ENCODE data around the gene FKRP. TPM values are rescaled to one million over a fixed set of nuclear protein-coding genes. Genes with fewer than 3 reads are reported as not detected.
"Not testable (repeated sequence)": the region's sequence is repeated elsewhere in the genome, so short reads cannot be mapped to it uniquely, and the experiment has no call there.

The FKRP gene
- total RNA-seq, 1 donor from 2014 or later, result 35.5 TPM

DNA sequence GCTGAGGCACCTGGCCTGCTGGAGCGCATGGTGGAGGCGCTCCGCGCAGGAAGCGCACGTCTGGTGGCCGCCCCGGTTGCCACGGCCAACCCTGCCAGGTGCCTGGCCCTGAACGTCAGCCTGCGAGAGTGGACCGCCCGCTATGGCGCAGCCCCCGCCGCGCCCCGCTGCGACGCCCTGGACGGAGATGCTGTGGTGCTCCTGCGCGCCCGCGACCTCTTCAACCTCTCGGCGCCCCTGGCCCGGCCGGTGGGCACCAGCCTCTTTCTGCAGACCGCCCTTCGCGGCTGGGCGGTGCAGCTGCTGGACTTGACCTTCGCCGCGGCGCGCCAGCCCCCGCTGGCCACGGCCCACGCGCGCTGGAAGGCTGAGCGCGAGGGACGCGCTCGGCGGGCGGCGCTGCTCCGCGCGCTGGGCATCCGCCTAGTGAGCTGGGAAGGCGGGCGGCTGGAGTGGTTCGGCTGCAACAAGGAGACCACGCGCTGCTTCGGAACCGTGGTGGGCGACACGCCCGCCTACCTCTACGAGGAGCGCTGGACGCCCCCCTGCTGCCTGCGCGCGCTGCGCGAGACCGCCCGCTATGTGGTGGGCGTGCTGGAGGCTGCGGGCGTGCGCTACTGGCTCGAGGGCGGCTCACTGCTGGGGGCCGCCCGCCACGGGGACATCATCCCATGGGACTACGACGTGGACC lies 10.1 kb downstream of the FKRP start:
- no peak for DNase-seq (ENCODE audit: extremely low read depth, low read depth, low spot score)

DNA sequence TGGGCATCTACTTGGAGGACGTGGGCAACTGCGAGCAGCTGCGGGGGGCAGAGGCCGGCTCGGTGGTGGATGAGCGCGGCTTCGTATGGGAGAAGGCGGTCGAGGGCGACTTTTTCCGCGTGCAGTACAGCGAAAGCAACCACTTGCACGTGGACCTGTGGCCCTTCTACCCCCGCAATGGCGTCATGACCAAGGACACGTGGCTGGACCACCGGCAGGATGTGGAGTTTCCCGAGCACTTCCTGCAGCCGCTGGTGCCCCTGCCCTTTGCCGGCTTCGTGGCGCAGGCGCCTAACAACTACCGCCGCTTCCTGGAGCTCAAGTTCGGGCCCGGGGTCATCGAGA lies 10.7 kb downstream of the FKRP start:
- DNase-seq (ENCODE audit: extremely low read depth, low read depth, low spot score), result no peak

DNA sequence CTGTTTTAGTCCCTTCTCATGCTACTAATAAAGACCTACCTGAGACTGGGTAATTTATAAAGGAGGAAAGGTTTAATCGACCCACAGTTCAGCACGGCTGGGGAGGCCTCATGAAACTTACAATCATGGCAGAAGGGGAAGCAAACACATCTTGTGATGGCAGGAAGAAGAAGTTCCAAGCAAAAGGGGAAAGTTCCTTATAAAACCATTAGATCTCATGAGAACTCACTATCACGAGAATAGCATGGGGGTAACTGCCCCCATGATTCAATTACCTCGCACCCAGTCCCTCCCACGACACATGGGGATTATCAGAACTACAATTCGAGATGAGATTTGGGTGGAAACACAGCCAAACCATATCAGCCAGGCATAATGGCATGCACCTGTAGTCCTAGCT lies 13.3 kb downstream of the FKRP start:
- DNase-seq (ENCODE audit: extremely low read depth, low read depth, low spot score), result no peak

DNA sequence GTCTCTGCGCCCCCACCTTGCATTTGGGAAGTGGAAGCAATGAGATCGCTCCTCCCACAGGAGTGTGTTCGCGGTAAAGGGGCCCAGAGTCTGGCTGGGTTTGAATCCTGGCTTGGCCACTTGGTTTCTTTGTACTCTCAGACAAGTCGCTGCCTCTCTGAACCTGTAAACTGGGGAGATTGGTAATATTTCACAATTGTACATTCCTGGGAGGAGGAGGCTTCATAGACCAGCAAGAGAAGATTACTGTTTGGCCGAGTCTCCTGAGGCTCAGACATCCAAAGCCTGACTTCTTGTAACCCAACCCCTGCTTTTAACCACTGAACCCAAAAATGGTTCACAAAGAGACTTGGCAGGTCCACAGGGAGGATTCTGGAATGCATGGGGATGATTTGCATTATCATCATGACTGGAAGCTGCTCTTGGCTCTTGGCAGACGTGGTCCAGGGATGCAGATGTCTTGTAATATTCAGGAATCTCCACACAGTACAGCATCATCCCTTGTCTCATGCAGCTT lies 14.0 kb downstream of the FKRP start:
- DNase-seq (ENCODE audit: extremely low read depth, low read depth, low spot score), result no peak

DNA sequence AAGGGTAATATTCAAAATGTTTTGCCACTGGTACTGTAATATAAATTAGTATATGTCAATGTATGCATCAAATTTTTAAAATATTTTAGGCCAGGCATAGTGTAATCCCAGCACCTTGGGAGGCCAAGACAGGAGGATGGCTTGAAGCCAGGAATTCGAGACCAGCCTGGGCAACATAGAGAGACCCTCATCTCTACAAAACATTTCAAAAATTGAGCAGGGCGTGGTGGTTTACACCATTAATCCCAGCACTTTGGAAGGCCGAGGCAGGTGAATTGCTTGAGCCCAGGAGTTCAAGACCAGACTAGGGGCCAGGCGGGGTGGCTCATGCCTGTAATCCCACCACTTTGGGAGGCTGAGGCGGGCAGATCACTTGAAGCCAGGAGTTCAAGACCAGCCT lies 14.5 kb downstream of the FKRP start:
- no peak for DNase-seq (ENCODE audit: extremely low read depth, low read depth, low spot score)

DNA sequence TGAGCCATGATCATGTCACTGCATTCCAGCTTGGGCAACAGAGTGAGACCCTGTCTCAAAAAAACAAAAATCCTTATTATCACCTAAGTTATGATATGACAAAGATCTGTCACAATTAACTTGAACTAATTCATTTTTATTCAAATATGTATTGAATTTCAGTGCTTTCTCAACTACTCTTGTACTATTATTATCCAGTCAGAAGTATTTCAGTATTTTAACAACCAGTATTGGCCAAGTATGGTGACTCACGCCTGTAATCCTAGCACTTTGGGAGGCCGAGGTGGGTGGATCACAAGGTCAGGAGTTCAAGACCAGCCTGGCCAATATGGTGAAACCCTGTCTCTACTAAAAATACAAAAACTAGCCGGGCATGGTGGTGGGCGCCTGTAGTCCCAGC lies 15.0 kb downstream of the FKRP start:
- DNase-seq (ENCODE audit: extremely low read depth, low read depth, low spot score), result not testable (repeated sequence)

DNA sequence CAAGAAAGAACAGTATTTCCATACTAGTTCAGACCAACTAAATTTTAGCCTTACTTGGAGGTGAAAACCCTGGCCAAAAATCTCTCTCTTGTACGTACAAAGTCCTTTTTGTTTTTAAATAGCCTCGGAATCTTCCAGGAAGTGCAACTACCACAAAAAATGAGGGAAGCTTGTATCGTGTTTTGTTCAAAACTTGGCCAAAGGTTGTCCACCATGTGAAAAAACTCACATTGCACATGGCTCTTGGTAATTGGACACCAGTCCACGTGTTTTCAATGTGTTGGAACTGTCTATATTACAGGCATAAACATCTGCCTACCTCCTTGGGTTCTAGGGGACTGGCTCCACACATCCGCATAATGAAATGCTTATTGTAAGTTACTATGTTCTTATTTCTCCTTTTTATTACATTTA lies 15.6 kb downstream of the FKRP start:
- no peak for DNase-seq (ENCODE audit: extremely low read depth, low read depth, low spot score)

DNA sequence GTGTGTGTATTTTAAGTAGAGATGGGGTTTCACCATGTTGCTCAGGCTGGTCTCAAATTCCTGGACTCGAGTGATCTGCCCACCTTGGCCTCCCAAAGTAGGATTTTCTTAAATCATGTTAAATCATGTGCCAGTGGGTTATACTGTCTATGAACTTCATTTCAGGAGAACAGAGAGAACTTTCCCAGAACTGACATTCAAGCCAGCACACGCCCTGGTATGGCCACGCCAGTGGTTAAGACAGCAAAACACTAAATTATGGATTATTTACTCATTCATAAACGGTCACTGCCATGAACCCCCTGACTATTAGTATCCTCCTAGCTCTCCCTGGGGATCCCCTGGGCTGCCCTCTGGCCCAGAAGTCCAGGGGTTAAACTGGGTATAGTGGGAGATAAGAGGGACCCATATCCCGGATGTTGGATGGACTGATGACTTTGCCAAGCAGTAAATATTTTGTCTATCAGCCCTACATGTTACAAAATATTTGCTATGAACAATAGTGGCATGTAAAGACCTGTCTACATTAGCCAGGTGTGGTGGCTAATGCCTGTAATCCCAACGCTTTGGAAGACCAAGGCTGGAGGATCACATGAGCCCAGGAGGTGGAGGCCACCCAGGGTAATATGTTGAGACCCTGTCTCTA lies 16.5 kb downstream of the FKRP start:
- DNase-seq (ENCODE audit: extremely low read depth, low read depth, low spot score), result no peak

DNA sequence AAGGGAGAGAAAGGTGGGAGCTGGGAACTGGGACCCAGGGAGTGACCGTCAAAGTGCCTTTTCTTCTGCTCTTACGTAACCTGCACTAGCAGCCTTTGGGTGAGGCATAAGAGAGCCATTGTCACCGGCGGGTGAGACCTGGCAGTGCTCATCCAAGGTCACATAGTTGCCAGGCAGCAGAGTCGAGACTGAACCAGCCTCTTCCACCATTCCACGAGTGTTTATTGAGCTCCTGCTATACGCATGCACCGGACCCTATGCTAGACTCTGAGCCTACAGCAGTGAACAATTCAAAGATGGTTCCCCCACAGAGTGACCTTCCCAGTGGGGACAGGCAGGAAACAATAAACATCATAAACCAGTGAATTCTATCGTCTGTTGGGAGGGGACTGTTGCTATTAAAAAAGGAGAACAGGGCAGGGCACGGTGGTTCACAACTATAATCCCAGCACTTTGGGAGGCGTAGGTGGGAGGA lies 19.0 kb downstream of the FKRP start:
- DNase-seq (ENCODE audit: extremely low read depth, low read depth, low spot score), result no peak

DNA sequence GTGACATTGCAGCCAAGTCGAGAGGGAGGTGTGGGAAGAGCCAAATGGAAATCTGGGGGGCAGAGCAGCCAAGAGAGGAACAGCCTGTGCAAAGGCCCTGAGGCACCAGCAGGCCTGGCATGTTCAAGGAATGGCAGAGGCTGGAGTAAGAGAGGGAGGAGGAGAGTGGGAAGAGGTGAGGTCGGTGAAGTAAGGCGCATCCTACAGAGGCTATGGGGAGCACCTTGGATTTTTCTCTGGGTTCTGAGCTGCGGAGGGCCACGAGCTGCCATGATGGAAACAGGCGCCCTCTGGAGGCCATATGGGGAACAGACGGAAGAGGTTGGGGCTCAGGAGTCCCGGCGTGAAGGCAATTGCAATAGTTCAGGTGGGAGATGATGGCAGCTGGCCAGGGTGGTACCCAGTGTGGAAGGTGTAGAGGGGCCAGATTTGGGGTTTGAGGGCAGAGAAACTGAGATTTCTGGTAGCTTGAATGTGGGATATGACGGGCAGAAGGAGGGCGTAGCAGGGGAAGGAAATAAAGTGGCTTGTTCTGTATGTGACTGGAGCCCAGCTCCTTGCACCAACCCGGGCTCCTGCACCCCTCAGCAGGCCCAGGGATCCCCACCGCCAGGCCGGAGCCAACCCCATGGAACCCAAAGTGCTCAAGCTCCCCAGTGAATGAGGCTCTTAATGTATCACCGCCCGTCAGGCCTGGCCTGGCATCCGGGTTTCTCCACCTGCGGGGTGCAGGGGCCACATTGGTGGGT lies 20.9 kb downstream of the FKRP start:
- DNase-seq (ENCODE audit: extremely low read depth, low read depth, low spot score), result no peak

DNA sequence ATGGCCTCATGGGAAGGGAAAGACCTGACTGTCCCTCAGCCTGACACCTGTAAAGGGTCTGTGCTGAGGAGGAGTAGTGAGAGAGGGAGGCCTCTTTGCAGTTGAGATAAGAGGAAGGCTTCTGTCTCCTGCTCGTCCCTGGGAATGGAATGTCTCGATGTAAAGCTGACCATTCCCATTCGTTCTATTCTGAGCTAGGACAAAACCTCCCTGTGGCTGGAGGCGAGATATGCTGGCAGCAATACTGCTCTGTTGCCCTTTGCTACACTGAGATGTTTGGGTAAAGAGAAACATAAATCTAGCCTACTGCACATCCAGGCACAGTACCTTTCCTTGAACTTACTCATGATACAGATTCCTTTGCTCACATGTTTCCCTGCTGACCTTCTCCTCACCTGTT lies 22.9 kb downstream of the FKRP start:
- DNase-seq (ENCODE audit: extremely low read depth, low read depth, low spot score), result not testable (repeated sequence)

DNA sequence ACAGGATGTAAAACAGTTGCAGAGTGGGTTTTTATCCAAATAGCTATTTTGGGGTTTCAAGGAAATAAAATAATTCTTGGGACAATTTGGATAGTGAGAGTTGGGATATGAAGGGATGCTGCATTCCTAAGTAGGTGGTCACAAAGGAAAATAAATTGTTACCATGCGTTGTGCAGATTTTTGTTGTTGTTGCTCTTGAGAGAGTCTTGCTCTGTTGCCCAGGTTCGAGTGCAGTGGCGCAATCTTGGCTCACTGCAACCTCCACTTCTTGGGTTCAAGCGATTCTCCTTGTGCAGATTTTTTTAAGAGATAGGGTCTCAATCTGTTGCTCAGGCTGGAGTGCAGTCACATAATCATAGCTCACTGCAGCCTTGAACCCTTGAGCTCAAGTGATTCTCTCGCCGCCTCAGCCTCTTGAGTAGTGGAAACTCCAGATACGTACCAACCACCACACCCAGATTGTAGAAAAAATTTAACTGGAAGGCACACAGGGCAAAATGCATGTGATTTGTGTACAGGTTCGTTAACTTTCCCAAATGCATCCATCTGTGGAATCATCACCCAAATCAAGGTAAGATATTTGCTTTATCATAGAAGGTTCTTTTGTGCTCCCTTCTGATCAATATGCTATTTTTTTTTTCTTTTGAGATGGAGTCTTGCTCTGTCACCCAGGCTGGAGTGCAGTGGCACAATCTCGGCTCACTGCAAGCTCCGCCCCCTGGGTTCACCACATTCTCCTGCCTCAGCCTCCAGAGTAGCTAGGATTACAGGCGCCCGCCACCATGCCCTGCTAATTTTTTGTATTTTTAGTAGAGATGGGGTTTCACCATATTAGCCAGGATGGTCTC lies 26.5 kb downstream of the FKRP start:
- DNase-seq (ENCODE audit: extremely low read depth, low read depth, low spot score), result no peak

DNA sequence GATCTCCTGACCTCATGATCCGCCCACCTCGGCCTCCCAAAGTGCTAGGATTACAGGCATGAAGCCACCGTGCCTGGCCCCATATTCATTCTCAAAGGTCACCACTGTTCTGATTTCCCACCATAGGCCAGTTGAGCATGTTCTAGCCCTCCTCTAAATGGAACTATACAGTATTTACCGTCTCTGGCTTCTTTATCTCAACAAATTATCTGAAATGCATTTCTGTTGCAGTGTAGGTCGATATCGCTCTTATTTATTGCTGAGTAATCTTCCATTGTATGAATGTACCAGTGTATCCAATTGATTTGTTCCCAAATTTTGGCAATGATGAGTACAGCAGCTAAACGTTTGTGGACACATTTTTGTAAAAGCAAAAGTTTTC lies 27.2 kb downstream of the FKRP start:
- no peak for DNase-seq (ENCODE audit: extremely low read depth, low read depth, low spot score)

DNA sequence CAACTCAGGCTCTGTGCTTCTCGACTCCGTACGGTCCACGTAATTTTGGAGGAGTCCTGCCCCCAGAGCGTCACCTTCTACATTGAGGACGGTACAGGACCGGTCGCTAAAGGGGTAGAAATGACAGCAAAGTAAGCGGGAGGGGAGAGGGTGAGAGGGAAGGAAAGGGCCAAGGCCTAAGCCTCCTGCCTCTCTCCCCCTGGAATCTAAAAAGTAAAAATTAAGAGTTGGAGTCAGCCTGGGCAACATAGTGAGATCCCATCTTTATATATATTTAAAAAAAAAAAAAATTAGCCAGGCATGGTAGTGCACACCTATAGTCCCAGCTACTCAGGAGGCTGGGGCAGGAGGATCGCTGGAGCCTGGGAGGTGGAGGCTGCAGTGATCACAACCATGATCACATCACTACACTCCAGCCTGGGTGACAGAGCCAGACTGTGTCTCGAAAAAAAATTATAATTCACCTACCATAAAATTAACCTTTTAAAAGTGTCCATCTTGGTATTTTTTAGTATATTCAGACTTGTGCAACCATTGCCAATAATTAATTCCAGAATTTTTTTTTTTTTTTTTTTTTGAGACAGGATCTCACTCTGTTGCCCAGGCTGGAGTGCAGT lies 29.9 kb downstream of the FKRP start:
- DNase-seq (ENCODE audit: extremely low read depth, low read depth, low spot score), result no peak

DNA sequence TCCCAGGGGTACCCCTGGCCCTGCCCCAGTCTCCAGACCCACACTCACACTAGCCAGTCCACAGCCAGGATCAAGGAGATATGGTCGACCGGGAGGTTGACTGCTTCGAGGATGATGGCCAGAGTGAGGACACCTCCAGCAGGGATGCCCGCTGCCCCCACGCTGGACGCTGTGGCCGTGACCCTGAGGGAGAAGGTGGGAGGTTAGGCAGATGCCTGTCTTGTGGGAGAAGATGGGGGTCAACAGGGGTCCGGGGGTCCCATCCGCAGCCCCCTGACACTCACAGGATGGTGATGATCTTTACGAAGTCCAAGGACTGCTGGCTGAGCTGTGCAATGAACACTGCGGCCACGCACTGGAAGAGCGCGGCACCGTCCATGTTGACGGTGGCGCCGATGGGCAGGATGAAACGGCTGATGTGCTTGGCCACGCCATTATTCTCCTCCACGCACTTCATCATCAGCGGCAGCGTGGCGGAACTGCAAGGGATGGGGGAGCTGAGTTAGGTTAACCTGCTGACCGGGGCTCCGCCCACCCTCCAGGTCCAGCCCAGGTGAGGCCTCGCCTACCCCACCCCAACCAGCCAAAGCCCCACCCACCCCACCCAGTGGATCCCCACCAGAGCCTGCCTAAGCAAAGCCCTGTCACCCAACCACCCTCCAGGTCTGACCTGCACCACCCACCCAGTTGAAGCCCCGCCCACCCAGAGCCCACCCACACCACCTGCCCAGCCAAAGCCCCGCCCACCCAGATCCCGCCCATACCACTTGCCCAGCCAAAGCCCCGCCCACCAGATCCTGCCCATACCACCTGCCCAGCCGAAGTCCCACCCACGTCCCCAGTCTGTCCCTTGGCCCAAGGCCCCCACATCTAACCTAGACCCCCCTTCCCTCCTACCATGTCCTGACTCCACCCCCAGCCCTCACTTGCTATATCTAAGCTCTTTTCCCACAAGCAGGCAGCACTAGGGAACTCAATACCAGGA lies 31.4 kb downstream of the FKRP start:
- no peak for DNase-seq (ENCODE audit: extremely low read depth, low read depth, low spot score)

DNA sequence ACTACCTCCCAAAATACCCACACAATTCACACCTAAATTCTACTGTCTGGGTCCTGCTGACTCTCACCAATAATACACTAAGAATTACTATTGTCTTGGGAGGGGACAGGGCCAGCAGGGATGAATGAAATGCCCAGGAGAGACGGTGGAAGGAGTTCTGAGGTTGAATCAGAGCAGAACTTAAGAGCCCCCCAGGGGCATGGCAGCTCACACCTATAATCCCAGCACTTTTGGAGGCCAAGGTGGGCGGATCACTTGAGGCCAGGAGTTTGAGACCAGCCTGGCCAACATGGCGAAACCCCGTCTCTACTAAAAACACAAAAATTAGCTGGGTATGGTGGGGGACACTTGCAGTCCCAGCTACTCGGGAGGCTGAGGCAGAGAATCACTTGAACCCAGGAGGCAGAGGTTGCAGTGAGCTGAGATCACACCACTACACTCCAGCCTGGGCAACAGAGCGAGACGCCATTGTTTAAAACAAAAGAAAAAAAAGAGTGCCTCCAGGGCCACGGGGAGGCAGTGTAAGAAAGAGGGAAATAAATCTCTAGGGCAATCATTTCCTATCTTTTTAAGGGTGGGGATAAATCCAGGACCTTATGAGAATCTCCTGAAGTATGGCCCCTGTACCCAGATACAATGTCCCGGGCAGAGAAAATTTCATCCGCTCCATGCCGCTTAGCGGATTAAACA lies 32.2 kb downstream of the FKRP start:
- DNase-seq (ENCODE audit: extremely low read depth, low read depth, low spot score), result not testable (repeated sequence)

DNA sequence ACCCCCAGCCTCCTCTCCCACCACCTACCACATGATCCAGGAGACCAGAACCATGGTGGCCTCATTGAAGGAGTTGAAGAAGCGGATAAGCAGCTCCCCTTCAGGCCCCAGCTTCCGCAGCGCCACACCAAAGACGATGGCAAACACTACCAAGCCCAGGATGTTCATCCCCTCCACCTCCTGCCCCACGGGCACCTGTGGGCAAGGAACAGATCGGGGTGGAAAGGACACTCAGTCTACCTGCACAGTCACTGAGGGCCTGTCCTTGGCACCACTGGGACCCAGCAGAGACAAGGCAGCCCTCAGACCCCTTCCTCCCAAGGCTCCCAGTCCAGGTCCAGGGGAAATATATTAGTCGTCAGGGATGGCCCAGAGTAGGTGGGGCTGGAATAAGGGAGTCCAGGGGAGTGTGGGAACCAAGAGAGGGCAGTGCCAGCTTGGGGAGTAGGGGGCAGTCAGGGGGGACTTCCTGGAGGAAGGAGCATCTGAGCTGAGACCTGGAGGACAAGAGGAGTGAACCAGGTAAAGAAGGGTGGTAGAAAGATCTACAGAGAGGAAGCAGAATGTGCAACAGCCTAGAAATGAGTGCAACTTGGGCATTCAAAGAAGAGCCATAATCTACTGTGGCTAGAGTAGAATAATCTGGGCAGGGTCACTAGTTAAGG lies 36.6 kb downstream of the FKRP start:
- DNase-seq (ENCODE audit: extremely low read depth, low read depth, low spot score), result no peak

DNA sequence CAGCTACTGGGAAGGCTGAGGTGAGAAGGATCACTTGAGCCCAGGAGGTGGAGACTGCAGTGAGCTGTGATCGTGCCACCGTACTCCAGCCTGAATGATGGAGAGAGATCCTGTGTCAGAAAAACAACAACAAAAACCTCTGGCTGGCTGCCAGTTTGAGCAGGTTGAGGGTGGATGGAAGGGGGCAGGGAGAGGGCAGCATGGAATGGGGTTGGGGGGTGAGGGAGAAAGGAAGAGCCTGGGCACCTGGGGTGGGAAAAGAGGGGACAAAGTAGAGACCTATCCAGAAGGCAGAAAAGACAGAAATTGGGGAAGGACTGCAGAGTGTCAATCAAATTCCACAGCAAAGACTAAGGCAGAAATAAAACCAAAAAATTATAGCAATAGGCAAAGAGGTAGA lies 37.8 kb downstream of the FKRP start:
- no peak for DNase-seq (ENCODE audit: extremely low read depth, low read depth, low spot score)

Data from glomerular endothelial cell (primary cell).